ENCODE data around the gene ITPK1. TPM values are rescaled to one million over a fixed set of nuclear protein-coding genes. Genes with fewer than 3 reads are reported as not detected.
A peak's percentile ranks its signal among the peaks of the same experiment; 100 is the strongest.

ITPK1 gene
- total RNA-seq, 1 donor from 2014 or later = 112 TPM

- Histone ChIP-seq H3K9me3 (replicated peaks) (peaks cover 28% of the 10 kb centered on the region), H3K4me1 (peaks cover 54% of the 10 kb centered on the region), H3K27ac (replicated peaks) (peak overlapping the region; percentile 89), H3K36me3 (peaks cover 28% of the 10 kb centered on the region), H3K4me3 (no peak overlapping the region), H3K27me3 (ENCODE audit: low read depth) (no peaks in the 10 kb centered on the region)
- intact Hi-C loops (cut with micrococcal nuclease) = no loop called here
- TF ChIP-seq CTCF (IDR thresholded peaks at IDR 0.05; ENCODE audit: borderline replicate concordance) = no peak
- peak; percentile 13 for DNase-seq
Measured at GRCh38 chr14:92974541-92975345, 141.0 kb downstream of the ITPK1 start.

GRCh38 chr14:92973798-92974372, 141.8 kb downstream of the ITPK1 start:
- H3K27me3 ChIP-seq (ENCODE audit: low read depth) = no peaks in the 10 kb centered on the region
- no peak for TF ChIP-seq CTCF (IDR thresholded peaks at IDR 0.05; ENCODE audit: borderline replicate concordance)
- H3K36me3 ChIP-seq = peaks cover 21% of the 10 kb centered on the region
- H3K4me1 ChIP-seq = peaks cover 62% of the 10 kb centered on the region
- intact Hi-C loops (cut with micrococcal nuclease) = no loop called here
- DNase-seq = no peak
- no peak overlapping the region for H3K4me3 ChIP-seq
- peak overlapping the region; percentile 89 for H3K27ac ChIP-seq (replicated peaks)
- H3K9me3 ChIP-seq (replicated peaks) = peaks cover 21% of the 10 kb centered on the region

GRCh38 chr14:92973261-92973797, 142.4 kb downstream of the ITPK1 start:
- H3K4me3 ChIP-seq = no peak overlapping the region
- H3K36me3 ChIP-seq = peaks cover 16% of the 10 kb centered on the region
- peak; percentile 82 for DNase-seq
- H3K4me1 ChIP-seq = peaks cover 67% of the 10 kb centered on the region
- H3K27ac ChIP-seq (replicated peaks) = peak overlapping the region; percentile 89
- H3K9me3 ChIP-seq (replicated peaks) = peaks cover 16% of the 10 kb centered on the region
- no peaks in the 10 kb centered on the region for H3K27me3 ChIP-seq (ENCODE audit: low read depth)
- TF ChIP-seq CTCF (IDR thresholded peaks at IDR 0.05; ENCODE audit: borderline replicate concordance) = peak; percentile 85
- intact Hi-C loops (cut with micrococcal nuclease) = no loop called here

- Histone ChIP-seq H3K36me3 (peaks cover 3% of the 10 kb centered on the region), H3K4me1 (peaks cover 67% of the 10 kb centered on the region), H3K4me3 (no peak overlapping the region), H3K27ac (replicated peaks) (peak overlapping the region; percentile 89), H3K27me3 (ENCODE audit: low read depth) (no peaks in the 10 kb centered on the region), H3K9me3 (replicated peaks) (peaks cover 11% of the 10 kb centered on the region)
- no peak for TF ChIP-seq CTCF (IDR thresholded peaks at IDR 0.05; ENCODE audit: borderline replicate concordance)
- DNase-seq = peak; percentile 6
- intact Hi-C loops (cut with micrococcal nuclease) = no loop called here
Measured at GRCh38 chr14:92971601-92972180, 144.0 kb downstream of the ITPK1 start.

- Histone ChIP-seq H3K36me3 (no peaks in the 10 kb centered on the region), H3K9me3 (replicated peaks) (no peaks in the 10 kb centered on the region), H3K27me3 (ENCODE audit: low read depth) (no peaks in the 10 kb centered on the region), H3K4me3 (no peak overlapping the region), H3K4me1 (peaks cover 69% of the 10 kb centered on the region), H3K27ac (replicated peaks) (peak overlapping the region; percentile 80)
- peak; percentile 5 for DNase-seq
- TF ChIP-seq CTCF (IDR thresholded peaks at IDR 0.05; ENCODE audit: borderline replicate concordance) = no peak
- intact Hi-C loops (cut with micrococcal nuclease) = no loop called here
Measured at GRCh38 chr14:92970271-92970670, 145.5 kb downstream of the ITPK1 start.
